ENCODE results near the gene EPHA5. TPM values are rescaled to one million over a fixed set of nuclear protein-coding genes. Genes with fewer than 3 reads are reported as not detected.

EPHA5 gene
- total RNA-seq, 1 donor from 2014 or later, result not detected

DNA sequence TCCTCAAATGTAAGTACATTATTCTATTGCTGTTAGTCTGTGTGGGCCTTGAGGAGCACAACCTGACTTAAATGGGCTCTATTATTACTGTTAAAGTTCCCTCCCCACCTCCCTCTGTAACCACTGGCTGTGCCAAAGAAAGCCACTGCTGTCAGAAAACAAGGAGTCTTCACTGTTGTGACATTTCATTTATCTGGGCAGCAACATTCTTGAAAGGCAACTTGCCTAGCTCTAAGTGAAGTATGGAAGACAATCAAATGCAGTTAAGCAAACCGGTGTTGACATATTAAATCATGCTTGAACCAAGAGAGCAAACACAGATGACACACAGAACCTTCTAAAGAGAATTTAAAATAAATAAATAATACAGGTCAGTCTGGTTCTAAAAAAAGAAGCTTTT lies 81.0 kb downstream of the EPHA5 start:
- H3K36me3 Mint-ChIP-seq (ENCODE audit: low read depth, unreplicated experiment), result no peaks in the 10 kb centered on the region
- no peaks in the 10 kb centered on the region for H3K9me3 Mint-ChIP-seq (ENCODE audit: unreplicated experiment)
- no peak overlapping the region for H3K27ac Mint-ChIP-seq (ENCODE audit: unreplicated experiment)
- TF ChIP-seq, protein P1, sequence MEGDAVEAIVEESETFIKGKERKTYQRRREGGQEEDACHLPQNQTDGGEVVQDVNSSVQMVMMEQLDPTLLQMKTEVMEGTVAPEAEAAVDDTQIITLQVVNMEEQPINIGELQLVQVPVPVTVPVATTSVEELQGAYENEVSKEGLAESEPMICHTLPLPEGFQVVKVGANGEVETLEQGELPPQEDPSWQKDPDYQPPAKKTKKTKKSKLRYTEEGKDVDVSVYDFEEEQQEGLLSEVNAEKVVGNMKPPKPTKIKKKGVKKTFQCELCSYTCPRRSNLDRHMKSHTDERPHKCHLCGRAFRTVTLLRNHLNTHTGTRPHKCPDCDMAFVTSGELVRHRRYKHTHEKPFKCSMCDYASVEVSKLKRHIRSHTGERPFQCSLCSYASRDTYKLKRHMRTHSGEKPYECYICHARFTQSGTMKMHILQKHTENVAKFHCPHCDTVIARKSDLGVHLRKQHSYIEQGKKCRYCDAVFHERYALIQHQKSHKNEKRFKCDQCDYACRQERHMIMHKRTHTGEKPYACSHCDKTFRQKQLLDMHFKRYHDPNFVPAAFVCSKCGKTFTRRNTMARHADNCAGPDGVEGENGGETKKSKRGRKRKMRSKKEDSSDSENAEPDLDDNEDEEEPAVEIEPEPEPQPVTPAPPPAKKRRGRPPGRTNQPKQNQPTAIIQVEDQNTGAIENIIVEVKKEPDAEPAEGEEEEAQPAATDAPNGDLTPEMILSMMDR (IDR thresholded peaks at IDR 0.05; ENCODE audit: unreplicated experiment), result no peak
- no peak for DNase-seq (ENCODE audit: low spot score)
- H3K4me1 Mint-ChIP-seq (ENCODE audit: unreplicated experiment), result no peaks in the 10 kb centered on the region
- H3K27me3 Mint-ChIP-seq (ENCODE audit: unreplicated experiment), result no peaks in the 10 kb centered on the region
- no peak overlapping the region for H3K4me3 Mint-ChIP-seq (ENCODE audit: unreplicated experiment)

DNA sequence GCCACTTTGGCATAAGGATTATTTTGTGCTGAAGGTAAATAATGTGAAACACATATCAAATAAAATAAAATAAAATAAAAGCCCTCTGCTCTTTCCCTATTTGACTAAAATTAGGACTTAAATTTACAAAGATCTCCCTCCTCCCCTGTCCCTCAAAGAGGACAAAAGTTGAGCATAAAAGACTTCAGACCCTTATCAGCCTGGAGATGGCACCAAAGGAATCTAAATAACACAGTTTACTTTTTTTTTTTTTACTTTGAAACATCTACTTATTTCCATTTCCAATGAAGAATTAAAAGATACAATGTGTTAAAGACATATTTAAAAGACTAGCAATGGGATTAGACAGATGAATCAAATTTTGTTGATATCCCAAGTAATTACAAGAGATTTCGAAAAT lies 89.7 kb downstream of the EPHA5 start:
- H3K4me1 Mint-ChIP-seq (ENCODE audit: unreplicated experiment), result no peaks in the 10 kb centered on the region
- no peak overlapping the region for H3K4me3 Mint-ChIP-seq (ENCODE audit: unreplicated experiment)
- no peak for DNase-seq (ENCODE audit: low spot score)
- H3K27me3 Mint-ChIP-seq (ENCODE audit: unreplicated experiment), result no peaks in the 10 kb centered on the region
- TF ChIP-seq, protein P1 (IDR thresholded peaks at IDR 0.05; ENCODE audit: unreplicated experiment), result no peak
- H3K27ac Mint-ChIP-seq (ENCODE audit: unreplicated experiment), result no peak overlapping the region
- H3K36me3 Mint-ChIP-seq (ENCODE audit: low read depth, unreplicated experiment), result no peaks in the 10 kb centered on the region
- no peaks in the 10 kb centered on the region for H3K9me3 Mint-ChIP-seq (ENCODE audit: unreplicated experiment)

DNA sequence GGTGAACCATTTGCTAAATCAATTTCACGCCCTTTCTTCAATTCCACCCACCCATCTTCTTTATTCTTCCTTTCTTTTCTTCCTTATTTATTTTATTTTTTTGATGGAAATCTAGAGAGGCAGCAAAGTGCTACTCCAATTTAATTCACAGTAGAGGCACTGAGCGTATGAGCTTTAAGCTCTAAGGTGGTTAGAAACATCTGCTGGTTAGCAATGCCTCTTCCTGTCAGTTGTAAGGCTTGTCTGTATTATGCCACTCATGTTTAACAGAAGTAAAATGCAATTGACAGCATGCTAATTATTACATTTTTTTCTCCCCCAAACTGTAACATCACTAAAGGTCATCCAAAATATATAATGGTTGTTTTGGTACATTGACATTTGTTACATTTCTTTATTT lies 103.8 kb downstream of the EPHA5 start:
- TF ChIP-seq, protein P1 (IDR thresholded peaks at IDR 0.05; ENCODE audit: unreplicated experiment), result no peak
- DNase-seq (ENCODE audit: low spot score), result no peak
- Mint-ChIP-seq H3K4me1 (ENCODE audit: unreplicated experiment) (no peaks in the 10 kb centered on the region), H3K4me3 (ENCODE audit: unreplicated experiment) (no peak overlapping the region), H3K27ac (ENCODE audit: unreplicated experiment) (no peak overlapping the region), H3K27me3 (ENCODE audit: unreplicated experiment) (no peaks in the 10 kb centered on the region), H3K36me3 (ENCODE audit: low read depth, unreplicated experiment) (no peaks in the 10 kb centered on the region), H3K9me3 (ENCODE audit: unreplicated experiment) (no peaks in the 10 kb centered on the region)

DNA sequence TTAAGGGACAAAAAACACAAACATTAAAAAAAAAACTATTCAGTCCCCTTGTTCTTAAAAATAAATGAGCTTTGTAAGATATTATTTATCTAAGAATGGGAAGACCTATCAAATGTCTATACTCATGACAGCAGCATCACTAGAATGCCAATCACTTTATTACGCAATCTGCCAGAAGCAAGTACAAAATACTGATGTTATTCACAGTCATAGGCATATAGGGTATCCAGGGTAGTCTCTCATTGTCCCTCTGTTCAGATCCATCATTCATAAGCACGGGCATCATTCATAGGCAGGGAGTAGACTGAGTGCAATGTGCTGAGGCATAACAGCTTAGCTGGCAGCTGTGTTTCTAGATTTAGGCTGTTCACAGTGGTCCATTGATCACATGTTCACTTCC lies 109.1 kb downstream of the EPHA5 start:
- Mint-ChIP-seq H3K4me3 (ENCODE audit: unreplicated experiment) (no peak overlapping the region), H3K4me1 (ENCODE audit: unreplicated experiment) (no peaks in the 10 kb centered on the region), H3K27ac (ENCODE audit: unreplicated experiment) (no peak overlapping the region), H3K27me3 (ENCODE audit: unreplicated experiment) (no peaks in the 10 kb centered on the region), H3K9me3 (ENCODE audit: unreplicated experiment) (no peaks in the 10 kb centered on the region), H3K36me3 (ENCODE audit: low read depth, unreplicated experiment) (no peaks in the 10 kb centered on the region)
- no peak for DNase-seq (ENCODE audit: low spot score)
- TF ChIP-seq, protein P1 (IDR thresholded peaks at IDR 0.05; ENCODE audit: unreplicated experiment), result no peak

DNA sequence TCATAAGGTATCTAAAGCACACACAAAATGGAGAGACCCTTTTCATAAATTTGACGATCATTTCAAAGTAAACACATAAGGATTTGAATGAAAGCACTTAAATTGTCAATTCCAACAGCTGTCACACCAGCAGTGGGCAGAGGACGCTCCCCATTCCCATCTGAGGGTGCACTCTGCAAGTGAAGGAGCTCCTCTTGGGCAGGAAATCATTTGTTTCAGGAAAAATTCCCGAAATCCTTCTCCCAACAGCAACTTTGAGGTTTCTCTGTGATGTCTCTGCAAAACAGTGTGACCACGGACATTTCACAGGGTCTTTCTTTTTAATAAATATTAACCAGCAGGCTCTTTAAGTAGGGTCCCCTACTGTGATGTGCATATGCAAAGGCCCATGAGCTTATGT lies 111.0 kb downstream of the EPHA5 start:
- Mint-ChIP-seq H3K36me3 (ENCODE audit: low read depth, unreplicated experiment) (no peaks in the 10 kb centered on the region), H3K27me3 (ENCODE audit: unreplicated experiment) (no peaks in the 10 kb centered on the region), H3K4me3 (ENCODE audit: unreplicated experiment) (no peak overlapping the region), H3K4me1 (ENCODE audit: unreplicated experiment) (no peaks in the 10 kb centered on the region), H3K9me3 (ENCODE audit: unreplicated experiment) (no peaks in the 10 kb centered on the region), H3K27ac (ENCODE audit: unreplicated experiment) (no peak overlapping the region)
- TF ChIP-seq, protein P1 (IDR thresholded peaks at IDR 0.05; ENCODE audit: unreplicated experiment), result no peak
- no peak for DNase-seq (ENCODE audit: low spot score)
